ENCODE results near the gene RAB11FIP4. TPM values are rescaled to one million over a fixed set of nuclear protein-coding genes. Genes with fewer than 3 reads are reported as not detected.
A peak's percentile ranks its signal among the peaks of the same experiment; 100 is the strongest.

The RAB11FIP4 gene
- total and polyA plus RNA-seq, 12 donors = 1.6 to 13.9 (median 8.4) TPM

- H3K9me3 ChIP-seq = no peaks in the 10 kb centered on the region
- TF ChIP-seq, protein P1, sequence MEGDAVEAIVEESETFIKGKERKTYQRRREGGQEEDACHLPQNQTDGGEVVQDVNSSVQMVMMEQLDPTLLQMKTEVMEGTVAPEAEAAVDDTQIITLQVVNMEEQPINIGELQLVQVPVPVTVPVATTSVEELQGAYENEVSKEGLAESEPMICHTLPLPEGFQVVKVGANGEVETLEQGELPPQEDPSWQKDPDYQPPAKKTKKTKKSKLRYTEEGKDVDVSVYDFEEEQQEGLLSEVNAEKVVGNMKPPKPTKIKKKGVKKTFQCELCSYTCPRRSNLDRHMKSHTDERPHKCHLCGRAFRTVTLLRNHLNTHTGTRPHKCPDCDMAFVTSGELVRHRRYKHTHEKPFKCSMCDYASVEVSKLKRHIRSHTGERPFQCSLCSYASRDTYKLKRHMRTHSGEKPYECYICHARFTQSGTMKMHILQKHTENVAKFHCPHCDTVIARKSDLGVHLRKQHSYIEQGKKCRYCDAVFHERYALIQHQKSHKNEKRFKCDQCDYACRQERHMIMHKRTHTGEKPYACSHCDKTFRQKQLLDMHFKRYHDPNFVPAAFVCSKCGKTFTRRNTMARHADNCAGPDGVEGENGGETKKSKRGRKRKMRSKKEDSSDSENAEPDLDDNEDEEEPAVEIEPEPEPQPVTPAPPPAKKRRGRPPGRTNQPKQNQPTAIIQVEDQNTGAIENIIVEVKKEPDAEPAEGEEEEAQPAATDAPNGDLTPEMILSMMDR (IDR thresholded peaks at IDR 0.05) = no peak
- no peak overlapping the region for H3K4me3 ChIP-seq
- 94% methylated on average over 7 of the region's 7 CpGs for WGBS, 2 donors
- no peak for DNase-seq
- peaks cover 0 to 10% (median 0%) of the 10 kb centered on the region in 9 donors for H3K4me1 ChIP-seq
- no peak for ATAC-seq
- H3K36me3 ChIP-seq = no peaks in the 10 kb centered on the region
- H3K27ac ChIP-seq = no peak overlapping the region
- H3K27me3 ChIP-seq = no peaks in the 10 kb centered on the region
- intact Hi-C loops (cut with DNase I) = no loop called here
These were observed 146.7 kb downstream of the RAB11FIP4 start for GRCh38 chr17:31538080-31538762.

GRCh38 chr17:31540602-31541307 lies 149.3 kb downstream of the RAB11FIP4 start:
- no peak for DNase-seq
- Histone ChIP-seq H3K27me3 (no peaks in the 10 kb centered on the region), H3K9me3 (no peaks in the 10 kb centered on the region), H3K4me3 (no peak overlapping the region), H3K36me3 (no peaks in the 10 kb centered on the region), H3K27ac (no peak overlapping the region), H3K4me1 (no peaks in the 10 kb centered on the region)
- no peak for ATAC-seq
- intact Hi-C loops (cut with DNase I) = no loop called here
- TF ChIP-seq, protein P1 (IDR thresholded peaks at IDR 0.05) = no peak
- WGBS, 2 donors = 96 to 97% methylated on average over 9 of the region's 9 CpGs

GRCh38 chr17:31541559-31541958 lies 150.1 kb downstream of the RAB11FIP4 start:
- intact Hi-C loops (cut with DNase I) = no loop called here
- DNase-seq (no peak), ATAC-seq (peak in 6 of 8 donors; percentile 21 to 63 (median 55))
- Histone ChIP-seq H3K36me3 (no peaks in the 10 kb centered on the region), H3K27me3 (no peaks in the 10 kb centered on the region), H3K4me3 (no peak overlapping the region), H3K9me3 (no peaks in the 10 kb centered on the region), H3K4me1 (no peaks in the 10 kb centered on the region), H3K27ac (no peak overlapping the region)
- WGBS, 2 donors = 67 to 70% methylated on average over 5 of the region's 5 CpGs
- TF ChIP-seq, protein P1 (IDR thresholded peaks at IDR 0.05) = peak in 1 of 9 donors; percentile 12

DNA sequence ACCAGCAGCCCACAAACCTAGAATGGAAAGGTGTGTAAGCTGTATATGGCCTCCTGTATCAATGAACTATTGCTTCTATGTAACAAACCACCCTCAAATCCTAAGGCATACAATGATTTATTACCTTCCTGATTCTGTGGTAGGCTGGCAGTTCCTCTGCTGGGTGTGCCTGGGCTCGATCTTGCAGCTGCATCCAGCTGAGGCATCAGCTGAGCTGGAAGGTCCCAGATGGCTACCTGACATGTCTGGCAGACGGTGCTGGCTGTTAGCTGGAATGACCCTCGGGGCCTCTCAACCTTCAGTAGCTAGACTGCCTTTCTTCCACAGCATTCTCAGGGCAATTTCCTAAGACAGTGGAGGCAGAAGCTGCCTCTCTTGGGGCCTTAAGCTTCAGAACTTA lies 152.7 kb downstream of the RAB11FIP4 start:
- ATAC-seq = no peak

More for the DNA sequence above, 152.7 kb downstream of the RAB11FIP4 start:
- Histone ChIP-seq H3K27me3 (no peaks in the 10 kb centered on the region), H3K4me3 (no peak overlapping the region), H3K4me1 (peaks cover 0 to 9% (median 7%) of the 10 kb centered on the region in 9 donors), H3K9me3 (no peaks in the 10 kb centered on the region), H3K27ac (no peak overlapping the region), H3K36me3 (no peaks in the 10 kb centered on the region)
- TF ChIP-seq, protein P1 (IDR thresholded peaks at IDR 0.05) = no peak
- 43 to 48% methylated on average over 3 of the region's 3 CpGs for WGBS, 2 donors
- intact Hi-C loops (cut with DNase I) = no loop called here
- no peak for DNase-seq

All from heart right ventricle (tissue), 16 donors.